K562 (cell line): ENCODE measurements around the gene SLC14A1.

ENCODE experiments used
- GABPA ChIP-seq: fragments of 200-800 bp; sonication (Bioruptor generic); conservative IDR thresholded peaks from 2 replicates; pipeline ENCODE4 v1.6.1; 2016; ENCODE audit warnings: low read depth, missing genetic modification characterization, missing compliant biosample characterization
- RCOR1 ChIP-seq, 2 experiments: IDR thresholded peaks; 2 replicates each; pipeline ENCODE4 v1.6.1; 2012; ENCODE audit warnings: low read depth in 2 of 2, low read length in 2 of 2, borderline replicate concordance in 1 of 2, improper control_type of control experiment in 1 of 2
- YY1 ChIP-seq, 3 experiments: IDR thresholded peaks; 2 replicates each; pipeline ENCODE4 v1.6.1; 2011; ENCODE audit warnings: low read length in 2 of 3, mild to moderate bottlenecking in 2 of 3, moderate library complexity in 2 of 3, borderline replicate concordance in 1 of 3, control low read depth in 1 of 3, low read depth in 1 of 3; ENCODE audit not compliant: insufficient read depth in 3 of 3, insufficient replicate concordance in 2 of 3, control insufficient read depth in 1 of 3, insufficient read length in 1 of 3; ENCODE audit errors: extremely low read depth in 1 of 3
- ZNF24 ChIP-seq: fragments of 450-650 bp; IDR thresholded peaks from 2 replicates; pipeline ENCODE4 v1.6.1; 2016
- ZNF274 ChIP-seq: IDR thresholded peaks from 2 replicates; pipeline ENCODE4 v1.6.1; 2011; ENCODE audit warnings: low read depth, mild to moderate bottlenecking, low read length, moderate library complexity, borderline replicate concordance
- TF ChIP-seq, protein P1 (sequence below): sonication (generic); formaldehyde crosslinking; IDR thresholded peaks from 2 replicates; pipeline ENCODE4 v1.8.1; 2022; ENCODE audit warnings: missing genetic modification reagents
- TF ChIP-seq, protein P2 (sequence below), 3 experiments: IDR thresholded peaks in 2 of 3; conservative IDR thresholded peaks in 1 of 3; 2 replicates each; pipeline ENCODE4 v1.5.1; 2011 to 2012; ENCODE audit warnings: low read length in 3 of 3, mild to moderate bottlenecking in 3 of 3, control low read depth in 2 of 3, improper control_type of control experiment in 1 of 3, inconsistent platforms in 1 of 3, low read depth in 1 of 3, mixed read lengths in 1 of 3, moderate library complexity in 1 of 3; ENCODE audit not compliant: insufficient read depth in 2 of 3
- TF ChIP-seq, protein P3 (sequence below), 2 experiments: fragments of 450-650 bp; formaldehyde crosslinking in 1 of 2; IDR thresholded peaks; 2 replicates each; pipeline versions ENCODE4 v1.4.0 to v1.6.1; 2014 to 2020; ENCODE audit warnings: mild to moderate bottlenecking in 2 of 2, borderline replicate concordance in 1 of 2, low read depth in 1 of 2

DNA sequence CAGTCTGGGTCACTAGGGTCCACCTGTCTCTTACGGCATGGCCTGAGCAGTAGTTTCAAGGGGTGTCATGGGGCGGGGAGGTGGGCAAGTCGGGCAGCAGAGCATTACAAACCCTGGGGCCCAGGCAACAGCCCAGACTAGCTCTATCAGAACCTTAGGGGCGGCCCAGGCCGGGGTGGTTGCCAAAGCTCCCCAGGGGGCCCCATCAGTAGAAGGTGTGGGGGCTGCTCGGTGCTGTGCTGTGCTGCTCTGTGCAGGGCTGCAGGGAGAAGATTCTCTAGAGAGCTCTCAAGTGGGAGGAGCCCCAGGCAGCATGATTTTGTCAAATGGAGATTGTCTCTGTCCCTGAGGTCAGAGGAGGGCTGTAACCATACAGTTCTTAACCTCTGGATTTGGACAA, 36.4 kb upstream of the SLC14A1 start:
- no peak for TF ChIP-seq YY1 (IDR thresholded peaks at IDR 0.05; ENCODE audit: borderline replicate concordance in 1 of 3, control insufficient read depth in 1 of 3, extremely low read depth in 1 of 3, insufficient read depth in 3 of 3, insufficient read length in 1 of 3, insufficient replicate concordance in 2 of 3, low read depth in 1 of 3, low read length in 2 of 3)
- TF ChIP-seq, protein P1, sequence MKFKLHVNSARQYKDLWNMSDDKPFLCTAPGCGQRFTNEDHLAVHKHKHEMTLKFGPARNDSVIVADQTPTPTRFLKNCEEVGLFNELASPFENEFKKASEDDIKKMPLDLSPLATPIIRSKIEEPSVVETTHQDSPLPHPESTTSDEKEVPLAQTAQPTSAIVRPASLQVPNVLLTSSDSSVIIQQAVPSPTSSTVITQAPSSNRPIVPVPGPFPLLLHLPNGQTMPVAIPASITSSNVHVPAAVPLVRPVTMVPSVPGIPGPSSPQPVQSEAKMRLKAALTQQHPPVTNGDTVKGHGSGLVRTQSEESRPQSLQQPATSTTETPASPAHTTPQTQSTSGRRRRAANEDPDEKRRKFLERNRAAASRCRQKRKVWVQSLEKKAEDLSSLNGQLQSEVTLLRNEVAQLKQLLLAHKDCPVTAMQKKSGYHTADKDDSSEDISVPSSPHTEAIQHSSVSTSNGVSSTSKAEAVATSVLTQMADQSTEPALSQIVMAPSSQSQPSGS (CRISPR knock-in tag), result no peak
- TF ChIP-seq, protein P2, sequence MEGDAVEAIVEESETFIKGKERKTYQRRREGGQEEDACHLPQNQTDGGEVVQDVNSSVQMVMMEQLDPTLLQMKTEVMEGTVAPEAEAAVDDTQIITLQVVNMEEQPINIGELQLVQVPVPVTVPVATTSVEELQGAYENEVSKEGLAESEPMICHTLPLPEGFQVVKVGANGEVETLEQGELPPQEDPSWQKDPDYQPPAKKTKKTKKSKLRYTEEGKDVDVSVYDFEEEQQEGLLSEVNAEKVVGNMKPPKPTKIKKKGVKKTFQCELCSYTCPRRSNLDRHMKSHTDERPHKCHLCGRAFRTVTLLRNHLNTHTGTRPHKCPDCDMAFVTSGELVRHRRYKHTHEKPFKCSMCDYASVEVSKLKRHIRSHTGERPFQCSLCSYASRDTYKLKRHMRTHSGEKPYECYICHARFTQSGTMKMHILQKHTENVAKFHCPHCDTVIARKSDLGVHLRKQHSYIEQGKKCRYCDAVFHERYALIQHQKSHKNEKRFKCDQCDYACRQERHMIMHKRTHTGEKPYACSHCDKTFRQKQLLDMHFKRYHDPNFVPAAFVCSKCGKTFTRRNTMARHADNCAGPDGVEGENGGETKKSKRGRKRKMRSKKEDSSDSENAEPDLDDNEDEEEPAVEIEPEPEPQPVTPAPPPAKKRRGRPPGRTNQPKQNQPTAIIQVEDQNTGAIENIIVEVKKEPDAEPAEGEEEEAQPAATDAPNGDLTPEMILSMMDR (IDR thresholded peaks at IDR 0.05 in 2 of 3, conservative IDR thresholded peaks at IDR 0.05 in 1 of 3; ENCODE audit: insufficient read depth in 2 of 3, low read depth in 1 of 3, low read length in 3 of 3), result no peak
- TF ChIP-seq, protein P3, sequence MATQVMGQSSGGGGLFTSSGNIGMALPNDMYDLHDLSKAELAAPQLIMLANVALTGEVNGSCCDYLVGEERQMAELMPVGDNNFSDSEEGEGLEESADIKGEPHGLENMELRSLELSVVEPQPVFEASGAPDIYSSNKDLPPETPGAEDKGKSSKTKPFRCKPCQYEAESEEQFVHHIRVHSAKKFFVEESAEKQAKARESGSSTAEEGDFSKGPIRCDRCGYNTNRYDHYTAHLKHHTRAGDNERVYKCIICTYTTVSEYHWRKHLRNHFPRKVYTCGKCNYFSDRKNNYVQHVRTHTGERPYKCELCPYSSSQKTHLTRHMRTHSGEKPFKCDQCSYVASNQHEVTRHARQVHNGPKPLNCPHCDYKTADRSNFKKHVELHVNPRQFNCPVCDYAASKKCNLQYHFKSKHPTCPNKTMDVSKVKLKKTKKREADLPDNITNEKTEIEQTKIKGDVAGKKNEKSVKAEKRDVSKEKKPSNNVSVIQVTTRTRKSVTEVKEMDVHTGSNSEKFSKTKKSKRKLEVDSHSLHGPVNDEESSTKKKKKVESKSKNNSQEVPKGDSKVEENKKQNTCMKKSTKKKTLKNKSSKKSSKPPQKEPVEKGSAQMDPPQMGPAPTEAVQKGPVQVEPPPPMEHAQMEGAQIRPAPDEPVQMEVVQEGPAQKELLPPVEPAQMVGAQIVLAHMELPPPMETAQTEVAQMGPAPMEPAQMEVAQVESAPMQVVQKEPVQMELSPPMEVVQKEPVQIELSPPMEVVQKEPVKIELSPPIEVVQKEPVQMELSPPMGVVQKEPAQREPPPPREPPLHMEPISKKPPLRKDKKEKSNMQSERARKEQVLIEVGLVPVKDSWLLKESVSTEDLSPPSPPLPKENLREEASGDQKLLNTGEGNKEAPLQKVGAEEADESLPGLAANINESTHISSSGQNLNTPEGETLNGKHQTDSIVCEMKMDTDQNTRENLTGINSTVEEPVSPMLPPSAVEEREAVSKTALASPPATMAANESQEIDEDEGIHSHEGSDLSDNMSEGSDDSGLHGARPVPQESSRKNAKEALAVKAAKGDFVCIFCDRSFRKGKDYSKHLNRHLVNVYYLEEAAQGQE (IDR thresholded peaks at IDR 0.05; ENCODE audit: borderline replicate concordance), result no peak
- TF ChIP-seq, protein P3 (CRISPR knock-in tag; IDR thresholded peaks at IDR 0.05; ENCODE audit: low read depth), result no peak
- TF ChIP-seq ZNF274, result no peak
- no peak for TF ChIP-seq GABPA (tag)
- no peak for TF ChIP-seq ZNF24
- TF ChIP-seq RCOR1 (IDR thresholded peaks at IDR 0.05; ENCODE audit: borderline replicate concordance in 1 of 2, low read depth in 2 of 2, low read length in 2 of 2), result no peak
